ENCODE results near the gene CLPTM1L. TPM values are rescaled to one million over a fixed set of nuclear protein-coding genes. Genes with fewer than 3 reads are reported as not detected.

Gene CLPTM1L
- total and polyA plus RNA-seq, 9 of the 15 experiments (the other 6 are each of a cell fraction or from before 2014, with no cell fraction given), result 3.5 to 217 (median 177) TPM

GRCh38 chr5:1323803-1324173 lies 21.1 kb downstream of the CLPTM1L start:
- H3K9me1 ChIP-seq (ENCODE audit: control insufficient read depth, insufficient read depth, low read length), result no peaks in the 10 kb centered on the region
- intact Hi-C loops (cut with micrococcal nuclease) (no loop called here), in situ Hi-C loops (cut with MboI) (no loop called here)
- CTCF ChIA-PET (ENCODE audit: low intra/inter-chr PET ratio), result no interaction called here
- H3K4me1 ChIP-seq (replicated peaks in 1 of 2; ENCODE audit: control insufficient read depth in 2 of 2, insufficient read depth in 2 of 2, low read length in 2 of 2), result peaks cover 0 to 26% of the 10 kb centered on the region in 2 experiments; a peak in 1 of 5 replicates
- FAIRE-seq (no peak), ATAC-seq (no peak), DNase-seq (ENCODE audit: extremely low read depth in 1 of 4, low spot score in 3 of 4) (no peak)
- POLR2A ChIA-PET, result interaction anchor here (0.7 kb wide), 1 partner anchor 9 kb away, joined by 3 read pairs; no protein-coding TSS in a partner anchor
- peaks cover 81% of the 10 kb centered on the region for H3K36me3 ChIP-seq (ENCODE audit: control insufficient read depth, insufficient read depth, low read length)
- peaks cover 10% of the 10 kb centered on the region for H4K20me1 ChIP-seq (replicated peaks; ENCODE audit: control insufficient read depth, insufficient read depth, low read length)
- H2AFZ ChIP-seq (ENCODE audit: low read depth, low read length), result no peak overlapping the region
- no peaks in the 10 kb centered on the region for H3K27me3 ChIP-seq (ENCODE audit: control insufficient read depth in 2 of 2, insufficient read depth in 2 of 2, low read length in 2 of 2)
- H3K9me3 ChIP-seq (replicated peaks; ENCODE audit: control insufficient read depth, insufficient read depth, low read depth, low read length), result no peaks in the 10 kb centered on the region
- no peak overlapping the region for H3K4me2 ChIP-seq (ENCODE audit: insufficient read depth, low read length)
- no peak overlapping the region for H3K27ac ChIP-seq (ENCODE audit: extremely low read depth, low read depth, low read length)
- no peak overlapping the region for H3K4me3 ChIP-seq
- H3K9ac ChIP-seq (ENCODE audit: insufficient read depth in 1 of 2, low read depth in 2 of 2, low read length in 2 of 2), result no peak overlapping the region
- BruUV-seq (replicated peaks), result no TSS peak
- 0 out of 3 replicates have a peak, but pooled peaks cover 2% of the 10 kb centered on the region for H3K79me2 ChIP-seq (ENCODE audit: control insufficient read depth, insufficient read depth, low read length)
- TF ChIP-seq PCBP2 (IDR thresholded peaks at IDR 0.05; ENCODE audit: low read depth, low read length, poor library complexity, severe bottlenecking) (no peak), RBFOX2 (IDR thresholded peaks at IDR 0.05; ENCODE audit: low read depth, low read length) (0 out of 2 replicates have a peak, but pooled peaks have one; percentile 5)
- WGBS (ENCODE audit: insufficient coverage, low coverage, missing lambda C conversion rate), result 95% methylated on average over 13 of the region's 13 CpGs

GRCh38 chr5:1322955-1323802 lies 21.7 kb downstream of the CLPTM1L start:
- no peak for DNase-seq (ENCODE audit: extremely low read depth in 1 of 4, low spot score in 3 of 4)
- no peak for ATAC-seq
- ChIA-PET POLR2A (interaction anchor here (0.7 kb wide), 1 partner anchor 9 kb away, joined by 3 read pairs; no protein-coding TSS in a partner anchor), CTCF (ENCODE audit: low intra/inter-chr PET ratio) (no interaction called here)
- Histone ChIP-seq H2AFZ (ENCODE audit: low read depth, low read length) (no peak overlapping the region), H4K20me1 (replicated peaks; ENCODE audit: control insufficient read depth, insufficient read depth, low read length) (peaks cover 7% of the 10 kb centered on the region), H3K9me1 (ENCODE audit: control insufficient read depth, insufficient read depth, low read length) (no peaks in the 10 kb centered on the region), H3K9ac (ENCODE audit: insufficient read depth in 1 of 2, low read depth in 2 of 2, low read length in 2 of 2) (no peak overlapping the region; a peak in 1 of 4 replicates), H3K4me2 (ENCODE audit: insufficient read depth, low read length) (no peak overlapping the region), H3K79me2 (ENCODE audit: control insufficient read depth, insufficient read depth, low read length) (no peaks in the 10 kb centered on the region), H3K27ac (ENCODE audit: extremely low read depth, low read depth, low read length) (no peak overlapping the region), H3K4me1 (replicated peaks in 1 of 2; ENCODE audit: control insufficient read depth in 2 of 2, insufficient read depth in 2 of 2, low read length in 2 of 2) (peaks cover 0 to 32% of the 10 kb centered on the region in 2 experiments; a peak in 1 of 5 replicates), H3K27me3 (ENCODE audit: control insufficient read depth in 2 of 2, insufficient read depth in 2 of 2, low read length in 2 of 2) (no peaks in the 10 kb centered on the region), H3K36me3 (ENCODE audit: control insufficient read depth, insufficient read depth, low read length) (peaks cover 83% of the 10 kb centered on the region), H3K4me3 (no peak overlapping the region), H3K9me3 (replicated peaks; ENCODE audit: control insufficient read depth, insufficient read depth, low read depth, low read length) (no peaks in the 10 kb centered on the region)
- WGBS (ENCODE audit: insufficient coverage, low coverage, missing lambda C conversion rate), result 90% methylated on average over 24 of the region's 24 CpGs
- no peak for FAIRE-seq
- intact Hi-C loops (cut with micrococcal nuclease), result no loop called here
- in situ Hi-C loops (cut with MboI), result no loop called here
- TF ChIP-seq ATF7 (IDR thresholded peaks at IDR 0.05), result no peak
- TF ChIP-seq RFX5 (IDR thresholded peaks at IDR 0.05; ENCODE audit: low read depth, low read length), result no peak
- TF ChIP-seq CHD1 (IDR thresholded peaks at IDR 0.05; ENCODE audit: low read length), result no peak
- peak; percentile 71 for TF ChIP-seq NFIC (IDR thresholded peaks at IDR 0.05)
- no peak for TF ChIP-seq ZNF655 (CRISPR knock-in tag; IDR thresholded peaks at IDR 0.05)
- peak; percentile 15; the same call in 1 of the 2 replicates for TF ChIP-seq RBFOX2 (IDR thresholded peaks at IDR 0.05; ENCODE audit: low read depth, low read length)
- TF ChIP-seq HDAC2 (IDR thresholded peaks at IDR 0.05), result no peak
- TF ChIP-seq MLLT1 (IDR thresholded peaks at IDR 0.05), result no peak
- BruUV-seq (replicated peaks), result no TSS peak

Data from K562 (cell line).